GM12878 (cell line): Measurements from ENCODE around the gene ADAMTS6. TPM values are rescaled to one million over a fixed set of nuclear protein-coding genes. Genes with fewer than 3 reads are reported as not detected.

Experiments used
- ATAC-seq: fragments of 200-7000 bp; cut with Tn5 transposase; 3 replicates; pipeline ENCODE4 v1.9.1; 2020; ENCODE audit warnings: mild to moderate bottlenecking, moderate library complexity
- BruUV-seq: library from RNA; stranded (reverse); fragments of 400-500 nt; replicated peaks from 2 replicates; lab custom pipeline; 2021; lab: Mats Ljungman, UMichigan
- CTCF ChIA-PET: fragments of 300-600 bp; sonication (Branson Sonifier 250); formaldehyde crosslinking; extraction: SDS; loops from one replicate; lab custom pipeline; 2021; ENCODE audit warnings: inconsistent platforms; lab: Yijun Ruan, JAX
- POLR2A ChIA-PET: fragments of 350-600 bp; formaldehyde crosslinking; extraction: SDS; loops from one replicate; lab custom pipeline; 2021; ENCODE audit warnings: inconsistent platforms; lab: Charles Lee
- RAD21 ChIA-PET: fragments of 300-600 bp; sonication (Branson Sonifier 250); formaldehyde crosslinking; loops from one replicate; lab custom pipeline; 2023; ENCODE audit warnings: antibody characterized with exemption; ENCODE audit not compliant: unreplicated experiment; lab: Charles Lee
- SMC1A ChIA-PET: fragments of 300-600 bp; sonication (Branson Sonifier 250); formaldehyde crosslinking; loops from one replicate; lab custom pipeline; 2023; ENCODE audit not compliant: unreplicated experiment, uncharacterized antibody; lab: Charles Lee
- DNase-seq: peaks from one replicate; pipeline ENCODE4 v3.0.0-alpha.2; 2011; ENCODE audit warnings: low read depth, low spot score
- FAIRE-seq: peaks from 3 replicates; lab custom pipeline; 2011; peaks lifted over from hg19 to GRCh38; lab: Jason Lieb, UNC
- H2AFZ ChIP-seq: 2 replicates; pipeline ENCODE4 v1.6.0; 2011; ENCODE audit warnings: low read depth, low read length, control low read depth; ENCODE audit not compliant: control insufficient read depth
- H3K27ac ChIP-seq: 2 replicates; pipeline ENCODE4 v1.5.1; 2011; ENCODE audit warnings: control low read depth; ENCODE audit not compliant: control insufficient read depth, insufficient read depth
- H3K27me3 ChIP-seq, 2 experiments: replicated peaks in 1 of 2; 2 replicates each; pipeline versions ENCODE4 v1.6.0 to v1.6.1; 2011; ENCODE audit warnings: low read length in 1 of 2; ENCODE audit not compliant: control insufficient read depth in 2 of 2, insufficient read depth in 2 of 2
- H3K36me3 ChIP-seq, 2 experiments: 2 replicates each; pipeline ENCODE4 v1.5.1; 2011; ENCODE audit warnings: low read length in 1 of 2; ENCODE audit not compliant: control insufficient read depth in 2 of 2, insufficient read depth in 2 of 2
- H3K4me1 ChIP-seq: 2 replicates; pipeline ENCODE4 v1.6.1; 2011; ENCODE audit warnings: mild to moderate bottlenecking, low read length, moderate library complexity, mixed read lengths; ENCODE audit not compliant: control insufficient read depth, insufficient read depth
- H3K4me2 ChIP-seq: 2 replicates; pipeline ENCODE4 v1.6.0; 2011; ENCODE audit warnings: control low read depth; ENCODE audit not compliant: control insufficient read depth, insufficient read depth
- H3K4me3 ChIP-seq: fragments of 200-600 bp; sonication (generic); 2 replicates; pipeline ENCODE4 v1.5.1; 2016
- H3K79me2 ChIP-seq: 2 replicates; pipeline ENCODE4 v1.6.0; 2011; ENCODE audit warnings: low read length; ENCODE audit not compliant: control insufficient read depth, insufficient read depth
- H3K9ac ChIP-seq: 2 replicates; pipeline ENCODE4 v1.8.0; 2011; ENCODE audit warnings: low read length, control low read depth, mixed read lengths; ENCODE audit not compliant: control insufficient read depth, insufficient read depth
- H3K9me3 ChIP-seq: replicated peaks from 3 replicates; pipeline ENCODE4 v1.5.1; 2011; ENCODE audit warnings: mild to moderate bottlenecking, low read length; ENCODE audit not compliant: control insufficient read depth, insufficient read depth
- H4K20me1 ChIP-seq: 2 replicates; pipeline ENCODE4 v1.6.0; 2011; ENCODE audit not compliant: control insufficient read depth, insufficient read depth
- BACH1 ChIP-seq: fragments of 450-650 bp; IDR thresholded peaks from 2 replicates; pipeline ENCODE4 v1.6.1; 2017; ENCODE audit warnings: mild to moderate bottlenecking, borderline replicate concordance
- BRCA1 ChIP-seq: IDR thresholded peaks from 2 replicates; pipeline ENCODE4 v1.6.1; 2011; ENCODE audit warnings: low read depth, low read length, improper control_type of control experiment
- JUND ChIP-seq: IDR thresholded peaks from 2 replicates; pipeline ENCODE4 v1.6.1; 2012; ENCODE audit warnings: low read depth, mild to moderate bottlenecking, low read length, improper control_type of control experiment, moderate library complexity
- KLF5 ChIP-seq: fragments of 450-650 bp; IDR thresholded peaks from 2 replicates; pipeline ENCODE4 v1.6.1; 2014; ENCODE audit warnings: mild to moderate bottlenecking; ENCODE audit not compliant: partially characterized antibody
- MEF2A ChIP-seq: IDR thresholded peaks from 2 replicates; pipeline ENCODE4 v1.6.1; 2011; ENCODE audit warnings: low read depth, mild to moderate bottlenecking, low read length, moderate library complexity; ENCODE audit not compliant: insufficient read depth
- RAD21 ChIP-seq: IDR thresholded peaks from 2 replicates; pipeline ENCODE4 v1.6.1; 2011; ENCODE audit warnings: mild to moderate bottlenecking, low read depth, low read length, moderate library complexity; ENCODE audit not compliant: insufficient read depth
- RB1 ChIP-seq: fragments of 450-650 bp; formaldehyde crosslinking; IDR thresholded peaks from 2 replicates; pipeline ENCODE4 v1.6.1; 2017; ENCODE audit warnings: mild to moderate bottlenecking, borderline replicate concordance
- RFX5 ChIP-seq: IDR thresholded peaks from 2 replicates; pipeline ENCODE4 v1.6.1; 2011; ENCODE audit warnings: low read depth, low read length, improper control_type of control experiment
- SP1 ChIP-seq: IDR thresholded peaks from one replicate; pipeline ENCODE4 v1.6.1; 2011; ENCODE audit warnings: low read depth, low read length
- STAT1 ChIP-seq: fragments of 450-650 bp; conservative IDR thresholded peaks from 2 replicates; pipeline ENCODE4 v1.6.1; 2014; ENCODE audit warnings: antibody characterized with exemption, mild to moderate bottlenecking
- SUPT20H ChIP-seq: IDR thresholded peaks from 2 replicates; pipeline ENCODE4 v1.6.1; 2011; ENCODE audit warnings: low read depth, mild to moderate bottlenecking, low read length, moderate library complexity, borderline replicate concordance; ENCODE audit not compliant: control insufficient read depth
- SUZ12 ChIP-seq: fragments of 200-600 bp; sonication (generic); IDR thresholded peaks from one replicate; pipeline ENCODE4 v1.6.1; 2018; ENCODE audit warnings: antibody characterized with exemption, mild to moderate bottlenecking; ENCODE audit not compliant: unreplicated experiment
- YY1 ChIP-seq: IDR thresholded peaks from 2 replicates; pipeline ENCODE4 v1.6.1; 2011; ENCODE audit warnings: low read depth, mild to moderate bottlenecking, low read length
- WGBS: methylation state at CpG from one replicate; pipeline ENCODE4 v1.1.6; 2016; ENCODE audit warnings: low lambda C conversion rate; ENCODE audit not compliant: insufficient replicate concordance, insufficient coverage; ENCODE audit errors: missing lambda C conversion rate; 5-methylcytosine and 5-hydroxymethylcytosine counted together
- in situ Hi-C: fragments of 300-500 bp; cut with MboI; formaldehyde crosslinking; loops from 9 replicates; pipeline ENCODE4 v1.14.3; 2018; ENCODE audit warnings: mixed read lengths
- intact Hi-C: fragments of 100-400 bp; cut with micrococcal nuclease; formaldehyde crosslinking; loops from one replicate; pipeline ENCODE4 v1.14.2; 2022; ENCODE audit not compliant: unreplicated experiment
- polyA plus RNA-seq, 11 experiments: library from polyadenylated mRNA; depleted of rRNA in 4 of 11; unstranded in 6 of 11; stranded (reverse) in 5 of 11; fragments of >200 nt; fragmentation: Nextera tagmentation in 4 of 11; fragmentation: Illumina TruSeq in 1 of 11; extraction: Ambion mirVana in 4 of 11; extraction: Trizol in 1 of 11; gene quantifications; 1 replicate in 1 of 11; 2 replicates in 10 of 11; pipeline versions ENCODE4 v1.2.1 to v1.2.3, GENCODE V29; 2011 to 2016; ENCODE audit warnings: inconsistent platforms in 2 of 11, missing spikeins in 2 of 11, low read depth in 1 of 11
- total RNA-seq, 4 experiments: library from RNA; depleted of rRNA in 3 of 4; stranded (reverse); fragments of >200 nt in 3 of 4; fragmentation: Illumina TruSeq in 1 of 4; extraction: Trizol in 1 of 4; gene quantifications; 2 replicates each; pipeline versions ENCODE4 v1.2.1 to v1.2.3, GENCODE V29; 2013 to 2021
- TF ChIP-seq, protein P1 (sequence below): fragments of 450-650 bp; IDR thresholded peaks from 2 replicates; pipeline ENCODE4 v1.6.1; 2018; ENCODE audit warnings: mild to moderate bottlenecking, low read depth, moderate library complexity; ENCODE audit not compliant: partially characterized antibody
- TF ChIP-seq, protein P2 (sequence below): IDR thresholded peaks from 2 replicates; pipeline ENCODE4 v1.6.1; 2012; ENCODE audit warnings: low read depth, low read length, improper control_type of control experiment
- TF ChIP-seq, protein P3 (sequence below): fragments of 450-650 bp; IDR thresholded peaks from 2 replicates; pipeline ENCODE4 v1.6.1; 2017; ENCODE audit warnings: mild to moderate bottlenecking, moderate library complexity

Gene ADAMTS6
- total and polyA plus RNA-seq, 10 of the 15 experiments (the other 5 are each of a cell fraction or from before 2014, with no cell fraction given), result 1.1 to 12.3 (median 6.5) TPM

DNA sequence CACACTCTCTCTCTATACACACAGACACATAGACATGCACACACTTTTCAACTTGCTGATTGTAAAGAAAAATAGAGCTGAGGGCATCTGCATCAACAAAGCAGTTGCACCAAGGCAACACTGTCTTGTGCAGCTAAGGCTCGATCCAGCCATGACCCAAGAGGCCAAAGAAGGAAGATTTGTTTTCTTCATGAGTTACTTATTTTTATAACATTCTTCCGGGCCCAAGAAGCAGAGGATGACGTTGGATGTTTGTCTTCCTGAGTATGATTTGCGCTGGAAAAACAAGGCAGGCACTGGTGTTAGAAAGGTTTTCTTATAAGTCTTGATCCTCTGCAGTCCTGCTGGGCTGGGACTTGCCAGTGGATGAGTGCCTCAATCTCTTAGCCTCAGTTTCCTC lies 344.1 kb downstream of the ADAMTS6 start:
- ATAC-seq, result no peak
- no peak for TF ChIP-seq MEF2A
- TF ChIP-seq JUND, result no peak
- no peak for TF ChIP-seq YY1
- TF ChIP-seq BRCA1, result no peak
- TF ChIP-seq SP1, result no peak
- TF ChIP-seq RFX5, result no peak
- no peak for TF ChIP-seq RB1
- no peak for TF ChIP-seq SUPT20H
- TF ChIP-seq, protein P1, sequence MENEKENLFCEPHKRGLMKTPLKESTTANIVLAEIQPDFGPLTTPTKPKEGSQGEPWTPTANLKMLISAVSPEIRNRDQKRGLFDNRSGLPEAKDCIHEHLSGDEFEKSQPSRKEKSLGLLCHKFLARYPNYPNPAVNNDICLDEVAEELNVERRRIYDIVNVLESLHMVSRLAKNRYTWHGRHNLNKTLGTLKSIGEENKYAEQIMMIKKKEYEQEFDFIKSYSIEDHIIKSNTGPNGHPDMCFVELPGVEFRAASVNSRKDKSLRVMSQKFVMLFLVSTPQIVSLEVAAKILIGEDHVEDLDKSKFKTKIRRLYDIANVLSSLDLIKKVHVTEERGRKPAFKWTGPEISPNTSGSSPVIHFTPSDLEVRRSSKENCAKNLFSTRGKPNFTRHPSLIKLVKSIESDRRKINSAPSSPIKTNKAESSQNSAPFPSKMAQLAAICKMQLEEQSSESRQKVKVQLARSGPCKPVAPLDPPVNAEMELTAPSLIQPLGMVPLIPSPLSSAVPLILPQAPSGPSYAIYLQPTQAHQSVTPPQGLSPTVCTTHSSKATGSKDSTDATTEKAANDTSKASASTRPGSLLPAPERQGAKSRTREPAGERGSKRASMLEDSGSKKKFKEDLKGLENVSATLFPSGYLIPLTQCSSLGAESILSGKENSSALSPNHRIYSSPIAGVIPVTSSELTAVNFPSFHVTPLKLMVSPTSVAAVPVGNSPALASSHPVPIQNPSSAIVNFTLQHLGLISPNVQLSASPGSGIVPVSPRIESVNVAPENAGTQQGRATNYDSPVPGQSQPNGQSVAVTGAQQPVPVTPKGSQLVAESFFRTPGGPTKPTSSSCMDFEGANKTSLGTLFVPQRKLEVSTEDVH, result no peak
- TF ChIP-seq, protein P2, sequence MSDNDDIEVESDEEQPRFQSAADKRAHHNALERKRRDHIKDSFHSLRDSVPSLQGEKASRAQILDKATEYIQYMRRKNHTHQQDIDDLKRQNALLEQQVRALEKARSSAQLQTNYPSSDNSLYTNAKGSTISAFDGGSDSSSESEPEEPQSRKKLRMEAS, result no peak
- no peak for TF ChIP-seq RAD21
- TF ChIP-seq KLF5, result no peak
- no peak for TF ChIP-seq BACH1
- no peak for TF ChIP-seq STAT1
- no peak for TF ChIP-seq SUZ12
- TF ChIP-seq, protein P3, sequence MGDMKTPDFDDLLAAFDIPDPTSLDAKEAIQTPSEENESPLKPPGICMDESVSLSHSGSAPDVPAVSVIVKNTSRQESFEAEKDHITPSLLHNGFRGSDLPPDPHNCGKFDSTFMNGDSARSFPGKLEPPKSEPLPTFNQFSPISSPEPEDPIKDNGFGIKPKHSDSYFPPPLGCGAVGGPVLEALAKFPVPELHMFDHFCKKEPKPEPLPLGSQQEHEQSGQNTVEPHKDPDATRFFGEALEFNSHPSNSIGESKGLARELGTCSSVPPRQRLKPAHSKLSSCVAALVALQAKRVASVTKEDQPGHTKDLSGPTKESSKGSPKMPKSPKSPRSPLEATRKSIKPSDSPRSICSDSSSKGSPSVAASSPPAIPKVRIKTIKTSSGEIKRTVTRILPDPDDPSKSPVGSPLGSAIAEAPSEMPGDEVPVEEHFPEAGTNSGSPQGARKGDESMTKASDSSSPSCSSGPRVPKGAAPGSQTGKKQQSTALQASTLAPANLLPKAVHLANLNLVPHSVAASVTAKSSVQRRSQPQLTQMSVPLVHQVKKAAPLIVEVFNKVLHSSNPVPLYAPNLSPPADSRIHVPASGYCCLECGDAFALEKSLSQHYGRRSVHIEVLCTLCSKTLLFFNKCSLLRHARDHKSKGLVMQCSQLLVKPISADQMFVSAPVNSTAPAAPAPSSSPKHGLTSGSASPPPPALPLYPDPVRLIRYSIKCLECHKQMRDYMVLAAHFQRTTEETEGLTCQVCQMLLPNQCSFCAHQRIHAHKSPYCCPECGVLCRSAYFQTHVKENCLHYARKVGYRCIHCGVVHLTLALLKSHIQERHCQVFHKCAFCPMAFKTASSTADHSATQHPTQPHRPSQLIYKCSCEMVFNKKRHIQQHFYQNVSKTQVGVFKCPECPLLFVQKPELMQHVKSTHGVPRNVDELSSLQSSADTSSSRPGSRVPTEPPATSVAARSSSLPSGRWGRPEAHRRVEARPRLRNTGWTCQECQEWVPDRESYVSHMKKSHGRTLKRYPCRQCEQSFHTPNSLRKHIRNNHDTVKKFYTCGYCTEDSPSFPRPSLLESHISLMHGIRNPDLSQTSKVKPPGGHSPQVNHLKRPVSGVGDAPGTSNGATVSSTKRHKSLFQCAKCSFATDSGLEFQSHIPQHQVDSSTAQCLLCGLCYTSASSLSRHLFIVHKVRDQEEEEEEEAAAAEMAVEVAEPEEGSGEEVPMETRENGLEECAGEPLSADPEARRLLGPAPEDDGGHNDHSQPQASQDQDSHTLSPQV, result no peak
- FAIRE-seq, result no peak
- Histone ChIP-seq H4K20me1 (no peaks in the 10 kb centered on the region), H2AFZ (no peak overlapping the region), H3K9me3 (no peaks in the 10 kb centered on the region), H3K4me1 (no peaks in the 10 kb centered on the region), H3K9ac (no peak overlapping the region), H3K27ac (no peak overlapping the region), H3K4me2 (no peak overlapping the region), H3K36me3 (no peaks in the 10 kb centered on the region), H3K27me3 (no peaks in the 10 kb centered on the region), H3K4me3 (no peak overlapping the region), H3K79me2 (no peaks in the 10 kb centered on the region)
- no TSS peak for BruUV-seq
- intact Hi-C loops, result no loop called here
- CTCF ChIA-PET, result interaction anchor here (2.9 kb wide), 1 partner anchor 12 kb away, joined by 7 read pairs; no protein-coding TSS in a partner anchor
- no peak for DNase-seq
- POLR2A ChIA-PET, result no interaction called here
- SMC1A ChIA-PET, result interaction anchor here (0.5 to 1.7 kb wide), 5 partner anchors 25 to 340 kb away, joined by 3 to 5 read pairs (median 4); no protein-coding TSS in a partner anchor
- RAD21 ChIA-PET, result interaction anchor here (1.6 kb wide), 1 partner anchor 11 kb away, joined by 3 read pairs; no protein-coding TSS in a partner anchor
- in situ Hi-C loops, result no loop called here
- 30% methylated on average over 4 of the region's 4 CpGs for WGBS
